CD4-positive, alpha-beta memory T cell (primary cell): Measurements from ENCODE around the gene MIOX. TPM values are rescaled to one million over a fixed set of nuclear protein-coding genes. Genes with fewer than 3 reads are reported as not detected.

ENCODE experiments used
- CTCF ChIA-PET: fragments of 350-600 bp; sonication (Branson Sonifier 250); formaldehyde crosslinking; loops from one replicate; lab custom pipeline; 2021; ENCODE audit warnings: inconsistent platforms; ENCODE audit not compliant: partially characterized antibody; lab: Charles Lee
- POLR2A ChIA-PET: fragments of 350-600 bp; sonication (Branson Sonifier 250); formaldehyde crosslinking; loops from one replicate; lab custom pipeline; 2021; ENCODE audit not compliant: partially characterized antibody; lab: Charles Lee
- DNase-seq, 5 donors: peaks; one replicate each; pipeline versions ENCODE4 v3.0.0 to v3.0.0-alpha.2; 2020 to 2022; ENCODE audit warnings: mixed read lengths in 1 of 5
- H3K27ac ChIP-seq: one replicate; pipeline ENCODE4 v1.7.0; 2013; ENCODE audit warnings: low read depth, low read length
- H3K27me3 ChIP-seq: 2 replicates; pipeline ENCODE4 v1.7.0; 2013; ENCODE audit warnings: mild to moderate bottlenecking, low read length, moderate library complexity; ENCODE audit not compliant: insufficient read depth
- H3K36me3 ChIP-seq: 2 replicates; pipeline ENCODE4 v1.7.0; 2013; ENCODE audit warnings: mild to moderate bottlenecking, low read length, moderate library complexity; ENCODE audit not compliant: insufficient read depth
- H3K4me1 ChIP-seq: 2 replicates; pipeline ENCODE4 v1.7.0; 2013; ENCODE audit warnings: mild to moderate bottlenecking, low read length, moderate library complexity; ENCODE audit not compliant: insufficient read depth
- H3K4me3 ChIP-seq, 2 donors: one replicate each; pipeline ENCODE4 v1.7.0; 2013; ENCODE audit warnings: low read length in 2 of 2, mild to moderate bottlenecking in 1 of 2
- H3K9me3 ChIP-seq, 2 donors: one replicate each; pipeline ENCODE4 v1.7.0; 2013; ENCODE audit warnings: low read length in 2 of 2, control low read depth in 1 of 2; ENCODE audit not compliant: control insufficient read depth in 1 of 2
- H3K27ac Mint-ChIP-seq, 7 donors: one replicate each; pipeline ENCODE4 v1.8.0; 2020 to 2021; ENCODE audit warnings: mixed read lengths in 7 of 7, mild to moderate bottlenecking in 6 of 7, inconsistent platforms in 3 of 7, moderate library complexity in 3 of 7
- H3K27me3 Mint-ChIP-seq, 2 donors: one replicate each; pipeline ENCODE4 v1.8.0; 2020 to 2021; ENCODE audit warnings: mixed read lengths in 2 of 2
- H3K36me3 Mint-ChIP-seq, 2 donors: one replicate each; pipeline ENCODE4 v1.8.0; 2020 to 2021; ENCODE audit warnings: mixed read lengths in 2 of 2, inconsistent platforms in 1 of 2, mild to moderate bottlenecking in 1 of 2
- H3K4me1 Mint-ChIP-seq, 4 donors: one replicate each; pipeline ENCODE4 v1.8.0; 2020 to 2021; ENCODE audit warnings: mixed read lengths in 4 of 4, mild to moderate bottlenecking in 1 of 4
- H3K4me3 Mint-ChIP-seq, 8 donors: one replicate each; pipeline ENCODE4 v1.8.0; 2020 to 2021; ENCODE audit warnings: mixed read lengths in 8 of 8, mild to moderate bottlenecking in 7 of 8, moderate library complexity in 6 of 8, inconsistent platforms in 3 of 8
- H3K9me3 Mint-ChIP-seq, 8 donors: one replicate each; pipeline ENCODE4 v1.8.0; 2020 to 2021; ENCODE audit warnings: mixed read lengths in 8 of 8, mild to moderate bottlenecking in 5 of 8, inconsistent platforms in 3 of 8, moderate library complexity in 1 of 8
- intact Hi-C: fragments of 100-400 bp; cut with micrococcal nuclease; formaldehyde crosslinking; loops from one replicate; pipeline ENCODE4 v1.15.1; 2023
- polyA plus RNA-seq, 2 donors: library from polyadenylated mRNA; unstranded; fragments of 300-500 nt; fragmentation: Illumina TruSeq; gene quantifications; one replicate each; pipeline ENCODE4 v1.2.3, GENCODE V29; 2021
- total RNA-seq, 2 experiments: library from RNA; stranded (reverse); gene quantifications; one replicate each; pipeline ENCODE4 v1.2.3, GENCODE V29; 2021

Gene MIOX
- total and polyA plus RNA-seq, 4 experiments from 2014 or later: not detected

- no peak overlapping the region for H3K4me3 ChIP-seq
- peak; percentile 66 to 69 (median 68) for DNase-seq
- no peak overlapping the region for H3K27ac ChIP-seq
- ChIA-PET CTCF (interaction anchor here (0.8 to 3.7 kb wide), 43 partner anchors 9 to 311 kb away, joined by 3 to 25 read pairs (median 5); partner anchors contain the start of genes HDAC10, LMF2, MIOX and NCAPH2), POLR2A (interaction anchor here (0.9 to 3.4 kb wide), 13 partner anchors 9 to 254 kb away, joined by 3 to 21 read pairs (median 5); partner anchors contain the start of genes ADM2, HDAC10, LMF2 and NCAPH2)
- H3K9me3 ChIP-seq: no peaks in the 10 kb centered on the region
- intact Hi-C loops: loop anchor here (1.0 to 10.0 kb wide), 9 partner anchors 28 to 349 kb away; partner anchors contain the start of gene MAPK11
- H3K4me1 ChIP-seq: peaks cover 3% of the 10 kb centered on the region
- H3K4me1 Mint-ChIP-seq: peaks cover 0 to 5% (median under 1%) of the 10 kb centered on the region in 4 donors
- no peaks in the 10 kb centered on the region for H3K27me3 ChIP-seq
- no peaks in the 10 kb centered on the region for H3K9me3 Mint-ChIP-seq
- peaks cover 0 to 3% of the 10 kb centered on the region in 2 donors for H3K36me3 Mint-ChIP-seq
- H3K4me3 Mint-ChIP-seq: no peak overlapping the region
- peaks cover 5% of the 10 kb centered on the region for H3K36me3 ChIP-seq
- H3K27ac Mint-ChIP-seq: peak overlapping the region in 1 of 7 donors; percentile 30
- no peaks in the 10 kb centered on the region for H3K27me3 Mint-ChIP-seq
These were observed 11.7 kb downstream of the MIOX start for GRCh38 chr22:50498322-50498890.

- DNase-seq: no peak
- Histone ChIP-seq H3K36me3 (peaks cover 16% of the 10 kb centered on the region), H3K4me1 (peaks cover 3% of the 10 kb centered on the region), H3K4me3 (no peak overlapping the region), H3K27ac (no peak overlapping the region), H3K27me3 (no peaks in the 10 kb centered on the region), H3K9me3 (no peaks in the 10 kb centered on the region)
- POLR2A ChIA-PET: interaction anchor here (1.0 to 3.4 kb wide), 4 partner anchors 26 to 121 kb away, joined by 3 to 21 read pairs (median 14); partner anchors contain the start of gene SCO2
- no peaks in the 10 kb centered on the region for H3K27me3 Mint-ChIP-seq
- intact Hi-C loops: no loop called here
- H3K36me3 Mint-ChIP-seq: peaks cover 0 to 3% of the 10 kb centered on the region in 2 donors
- no peak overlapping the region for H3K4me3 Mint-ChIP-seq
- CTCF ChIA-PET: interaction anchor here (1.3 to 1.9 kb wide), 5 partner anchors 18 to 120 kb away, joined by 3 to 10 read pairs (median 5); partner anchors contain the start of genes SCO2 and SYCE3
- H3K4me1 Mint-ChIP-seq: peaks cover 0 to 5% (median under 1%) of the 10 kb centered on the region in 4 donors
- peak overlapping the region in 1 of 7 donors; percentile 30 for H3K27ac Mint-ChIP-seq
- no peaks in the 10 kb centered on the region for H3K9me3 Mint-ChIP-seq
These were observed 13.8 kb downstream of the MIOX start for GRCh38 chr22:50500452-50500851.

- ChIA-PET POLR2A (interaction anchor here (1.9 to 3.2 kb wide), 3 partner anchors 23 to 119 kb away, joined by 5 to 11 read pairs (median 7); partner anchors contain the start of gene SCO2), CTCF (no interaction called here)
- no peaks in the 10 kb centered on the region for H3K9me3 ChIP-seq
- H3K27me3 ChIP-seq: no peaks in the 10 kb centered on the region
- H3K4me3 ChIP-seq: no peak overlapping the region
- H3K36me3 ChIP-seq: peaks cover 22% of the 10 kb centered on the region
- H3K4me1 ChIP-seq: peaks cover 17% of the 10 kb centered on the region
- no peak overlapping the region for H3K27ac ChIP-seq
- DNase-seq: no peak
- H3K4me3 Mint-ChIP-seq: no peak overlapping the region
- H3K9me3 Mint-ChIP-seq: no peaks in the 10 kb centered on the region
- H3K27ac Mint-ChIP-seq: no peak overlapping the region
- H3K36me3 Mint-ChIP-seq: peaks cover 0 to 6% of the 10 kb centered on the region in 2 donors
- intact Hi-C loops: no loop called here
- no peaks in the 10 kb centered on the region for H3K27me3 Mint-ChIP-seq
- peaks cover under 1 to 7% (median 4%) of the 10 kb centered on the region in 4 donors for H3K4me1 Mint-ChIP-seq
These were observed 15.4 kb downstream of the MIOX start for GRCh38 chr22:50502096-50502495.

GRCh38 chr22:50502628-50503474 is 16.2 kb downstream of the MIOX start:
- peaks cover 1 to 9% (median 6%) of the 10 kb centered on the region in 4 donors for H3K4me1 Mint-ChIP-seq
- H3K9me3 ChIP-seq: no peaks in the 10 kb centered on the region
- H3K9me3 Mint-ChIP-seq: no peaks in the 10 kb centered on the region
- H3K36me3 Mint-ChIP-seq: peaks cover 0 to 10% of the 10 kb centered on the region in 2 donors
- no peak overlapping the region for H3K27ac Mint-ChIP-seq
- intact Hi-C loops: no loop called here
- no peaks in the 10 kb centered on the region for H3K27me3 ChIP-seq
- CTCF ChIA-PET: interaction anchor here (1.3 kb wide), 1 partner anchor 23 kb away, joined by 5 read pairs; the partner anchor contains the start of gene SCO2
- no peak overlapping the region for H3K4me3 Mint-ChIP-seq
- peaks cover 22% of the 10 kb centered on the region for H3K36me3 ChIP-seq
- no peak for DNase-seq
- no peaks in the 10 kb centered on the region for H3K27me3 Mint-ChIP-seq
- no peak overlapping the region for H3K27ac ChIP-seq
- H3K4me3 ChIP-seq: no peak overlapping the region
- H3K4me1 ChIP-seq: peaks cover 18% of the 10 kb centered on the region
- POLR2A ChIA-PET: interaction anchor here (0.9 to 2.1 kb wide), 3 partner anchors 23 to 118 kb away, joined by 3 to 7 read pairs (median 5); partner anchors contain the start of gene SCO2

- Mint-ChIP-seq H3K4me3 (no peak overlapping the region), H3K27me3 (no peaks in the 10 kb centered on the region), H3K27ac (no peak overlapping the region), H3K9me3 (no peaks in the 10 kb centered on the region), H3K36me3 (peaks cover 0 to 15% of the 10 kb centered on the region in 2 donors), H3K4me1 (peaks cover 3 to 14% (median 8%) of the 10 kb centered on the region in 4 donors)
- ChIA-PET CTCF (interaction anchor here (0.5 to 1.3 kb wide), 3 partner anchors 22 to 156 kb away, joined by 3 to 5 read pairs (median 4); partner anchors contain the start of gene SCO2), POLR2A (interaction anchor here (0.9 to 2.1 kb wide), 3 partner anchors 22 to 118 kb away, joined by 3 to 7 read pairs (median 5); partner anchors contain the start of gene SCO2)
- Histone ChIP-seq H3K4me1 (peaks cover 18% of the 10 kb centered on the region), H3K27ac (no peak overlapping the region), H3K36me3 (peaks cover 22% of the 10 kb centered on the region), H3K4me3 (no peak overlapping the region), H3K27me3 (no peaks in the 10 kb centered on the region), H3K9me3 (no peaks in the 10 kb centered on the region)
- intact Hi-C loops: no loop called here
- DNase-seq: no peak
These were observed 17.0 kb downstream of the MIOX start for GRCh38 chr22:50503475-50504145.

- Mint-ChIP-seq H3K4me3 (no peak overlapping the region), H3K4me1 (peaks cover 9 to 24% (median 17%) of the 10 kb centered on the region in 4 donors), H3K27me3 (no peaks in the 10 kb centered on the region), H3K36me3 (peaks cover 0 to 22% of the 10 kb centered on the region in 2 donors), H3K27ac (no peak overlapping the region), H3K9me3 (no peaks in the 10 kb centered on the region)
- Histone ChIP-seq H3K4me1 (peaks cover 27% of the 10 kb centered on the region), H3K4me3 (no peak overlapping the region), H3K36me3 (peaks cover 22% of the 10 kb centered on the region), H3K27ac (no peak overlapping the region), H3K27me3 (no peaks in the 10 kb centered on the region), H3K9me3 (no peaks in the 10 kb centered on the region)
- ChIA-PET POLR2A (interaction anchor here (1.2 to 5.0 kb wide), 3 partner anchors 21 to 117 kb away, joined by 5 to 76 read pairs (median 71); partner anchors contain the start of genes SBF1 and SCO2), CTCF (interaction anchor here (0.9 to 1.3 kb wide), 2 partner anchors 21 to 123 kb away, joined by 4 to 5 read pairs; partner anchors contain the start of gene SCO2)
- no peak for DNase-seq
- intact Hi-C loops: loop anchor here (5.0 kb wide), 1 partner anchor 43 kb away; the partner anchor contains the start of gene KLHDC7B
These were observed 17.9 kb downstream of the MIOX start for GRCh38 chr22:50504369-50505211.
